GM19025 (cell line): ENCODE results near the gene ADAMTS17.

Experiments used
- ATAC-seq: cut with Tn5 transposase; IDR thresholded peaks from one replicate; pipeline ENCODE4 v1.9.1; 2021; ENCODE audit warnings: mild to moderate bottlenecking, low read depth, moderate library complexity; ENCODE audit not compliant: unreplicated experiment

The ADAMTS17 gene

GRCh38 chr15:99963976-99964375, 377.8 kb downstream of the ADAMTS17 start:
- ATAC-seq, result no peak

- no peak for ATAC-seq
These were observed 378.5 kb downstream of the ADAMTS17 start for GRCh38 chr15:99963096-99963825.

- no peak for ATAC-seq
These were observed 379.7 kb downstream of the ADAMTS17 start for GRCh38 chr15:99962006-99962561.

GRCh38 chr15:99961011-99961441, 380.7 kb downstream of the ADAMTS17 start:
- ATAC-seq, result no peak

- ATAC-seq, result no peak
These were observed 382.4 kb downstream of the ADAMTS17 start for GRCh38 chr15:99959326-99959725.

- ATAC-seq, result no peak
These were observed 383.2 kb downstream of the ADAMTS17 start for GRCh38 chr15:99958426-99959097.

- no peak for ATAC-seq
These were observed 384.1 kb downstream of the ADAMTS17 start for GRCh38 chr15:99957642-99958013.

- ATAC-seq, result no peak
These were observed 384.7 kb downstream of the ADAMTS17 start for GRCh38 chr15:99956820-99957641.

- ATAC-seq, result no peak
These were observed 385.6 kb downstream of the ADAMTS17 start for GRCh38 chr15:99956022-99956775.

GRCh38 chr15:99955532-99955931, 386.2 kb downstream of the ADAMTS17 start:
- ATAC-seq, result no peak

GRCh38 chr15:99955181-99955525, 386.6 kb downstream of the ADAMTS17 start:
- no peak for ATAC-seq

- no peak for ATAC-seq
These were observed 387.2 kb downstream of the ADAMTS17 start for GRCh38 chr15:99954361-99955180.

GRCh38 chr15:99953886-99954285, 387.9 kb downstream of the ADAMTS17 start:
- no peak for ATAC-seq

GRCh38 chr15:99951511-99951910, 390.3 kb downstream of the ADAMTS17 start:
- ATAC-seq, result no peak

- no peak for ATAC-seq
These were observed 397.6 kb downstream of the ADAMTS17 start for GRCh38 chr15:99944131-99944530.

GRCh38 chr15:99943466-99943865, 398.3 kb downstream of the ADAMTS17 start:
- ATAC-seq, result no peak

GRCh38 chr15:99932676-99933402, 408.9 kb downstream of the ADAMTS17 start:
- ATAC-seq, result no peak

GRCh38 chr15:99931703-99932603, 409.8 kb downstream of the ADAMTS17 start:
- ATAC-seq, result no peak
